MM.1S (cell line): ENCODE data around the gene FCHO2.
"Not testable (repeated sequence)": the region's sequence is repeated elsewhere in the genome, so short reads cannot be mapped to it uniquely, and the experiment has no call there.

ENCODE experiments used
- DNase-seq: peaks from one replicate; pipeline ENCODE4 v3.0.0-alpha.2; 2015
- H2AFZ ChIP-seq: fragments of 300-600 bp; sonication (generic); 2 replicates; pipeline ENCODE4 v1.6.0; 2016; ENCODE audit warnings: antibody characterized with exemption, low read length
- H3F3A ChIP-seq: fragments of 300-600 bp; sonication (generic); 2 replicates; pipeline ENCODE4 v1.6.1; 2016; ENCODE audit warnings: mild to moderate bottlenecking, antibody characterized with exemption, low read length, moderate library complexity, mixed read lengths; ENCODE audit not compliant: insufficient read depth
- H3K27ac ChIP-seq: fragments of 300-600 bp; sonication (generic); 2 replicates; pipeline ENCODE4 v1.5.1; 2016; ENCODE audit warnings: mild to moderate bottlenecking, low read length
- H3K27me3 ChIP-seq: fragments of 300-600 bp; sonication (generic); replicated peaks from 2 replicates; pipeline ENCODE4 v1.6.0; 2016; ENCODE audit warnings: low read length; ENCODE audit not compliant: insufficient read depth
- H3K36me3 ChIP-seq: fragments of 300-600 bp; sonication (generic); replicated peaks from 2 replicates; pipeline ENCODE4 v1.6.1; 2016; ENCODE audit warnings: mild to moderate bottlenecking, low read length, mixed read lengths; ENCODE audit not compliant: insufficient read depth
- H3K4me1 ChIP-seq: fragments of 300-600 bp; sonication (generic); 2 replicates; pipeline ENCODE4 v1.6.1; 2016; ENCODE audit warnings: low read length, mixed read lengths
- H3K4me2 ChIP-seq: fragments of 300-600 bp; sonication (generic); 2 replicates; pipeline ENCODE4 v1.6.0; 2016; ENCODE audit warnings: low read depth, low read length
- H3K4me3 ChIP-seq: fragments of 300-600 bp; sonication (generic); 2 replicates; pipeline ENCODE4 v1.5.1; 2016; ENCODE audit warnings: low read length, mixed read lengths
- H3K79me2 ChIP-seq: fragments of 300-600 bp; sonication (generic); 2 replicates; pipeline ENCODE4 v1.6.1; 2016; ENCODE audit warnings: mixed run types, low read length, mixed read lengths
- H3K9ac ChIP-seq: fragments of 300-600 bp; sonication (generic); 2 replicates; pipeline ENCODE4 v1.6.1; 2016; ENCODE audit warnings: low read length, mixed read lengths
- H3K9me2 ChIP-seq: fragments of 300-600 bp; sonication (generic); replicated peaks from 2 replicates; pipeline ENCODE4 v1.6.1; 2016; ENCODE audit warnings: mild to moderate bottlenecking, low read length, mixed read lengths; ENCODE audit not compliant: insufficient read depth
- H3K9me3 ChIP-seq: fragments of 300-600 bp; sonication (generic); replicated peaks from 2 replicates; pipeline ENCODE4 v1.6.1; 2016; ENCODE audit warnings: mild to moderate bottlenecking, low read length, mixed read lengths; ENCODE audit not compliant: insufficient read depth
- H4K20me1 ChIP-seq: fragments of 300-600 bp; sonication (generic); 2 replicates; pipeline ENCODE4 v1.6.1; 2016; ENCODE audit warnings: mild to moderate bottlenecking, low read length, moderate library complexity, mixed read lengths; ENCODE audit not compliant: insufficient read depth
- CTCF ChIP-seq: fragments of 300-600 bp; sonication (generic); IDR thresholded peaks from 2 replicates; pipeline ENCODE4 v1.5.1; 2016; ENCODE audit warnings: antibody characterized with exemption, low read length, mixed read lengths
- EZH2 ChIP-seq: fragments of 300-600 bp; sonication (generic); optimal IDR thresholded peaks from 2 replicates; pipeline ENCODE3; 2017; ENCODE audit warnings: low read depth, mild to moderate bottlenecking, antibody characterized with exemption, low read length, mixed read lengths
- EZH2phosphoT487 ChIP-seq: fragments of 300-600 bp; sonication (generic); IDR thresholded peaks from 2 replicates; pipeline ENCODE4 v1.6.1; 2018; ENCODE audit warnings: antibody characterized with exemption, low read length

The FCHO2 gene

GRCh38 chr5:73007051-73007450 is 51.2 kb downstream of the FCHO2 start:
- H3K36me3 ChIP-seq: no peaks in the 10 kb centered on the region
- H3K4me3 ChIP-seq: no peak overlapping the region
- no peaks in the 10 kb centered on the region for H3F3A ChIP-seq
- no peak overlapping the region for H3K27ac ChIP-seq
- H3K4me1 ChIP-seq: no peaks in the 10 kb centered on the region
- no peaks in the 10 kb centered on the region for H4K20me1 ChIP-seq
- H3K9me3 ChIP-seq: no peaks in the 10 kb centered on the region
- TF ChIP-seq EZH2phosphoT487 (no peak), EZH2 (no peak), CTCF (no peak)
- H3K9me2 ChIP-seq: no peaks in the 10 kb centered on the region
- no peaks in the 10 kb centered on the region for H3K27me3 ChIP-seq
- no peak overlapping the region for H2AFZ ChIP-seq
- H3K79me2 ChIP-seq: no peaks in the 10 kb centered on the region
- H3K9ac ChIP-seq: no peak overlapping the region
- no peak for DNase-seq
- H3K4me2 ChIP-seq: no peak overlapping the region

- H3K9ac ChIP-seq: no peak overlapping the region
- DNase-seq: no peak
Observed at GRCh38 chr5:73008831-73009230, 53.0 kb downstream of the FCHO2 start.

GRCh38 chr5:73011612-73012011 is 55.8 kb downstream of the FCHO2 start:
- H4K20me1 ChIP-seq, DNase-seq, H3K4me3 ChIP-seq, H3K9ac ChIP-seq, H3K9me3 ChIP-seq, H3K27me3 ChIP-seq, H3K79me2 ChIP-seq, H3K36me3 ChIP-seq, H3K27ac ChIP-seq, H3K9me2 ChIP-seq, H2AFZ ChIP-seq, H3K4me2 ChIP-seq, H3K4me1 ChIP-seq, H3F3A ChIP-seq: not testable (repeated sequence)

More at GRCh38 chr5:73008831-73009230, 53.0 kb downstream of the FCHO2 start:
- Histone ChIP-seq H4K20me1 (no peaks in the 10 kb centered on the region), H3K36me3 (no peaks in the 10 kb centered on the region), H3K9me2 (no peaks in the 10 kb centered on the region), H2AFZ (no peak overlapping the region), H3F3A (no peaks in the 10 kb centered on the region), H3K27ac (no peak overlapping the region), H3K4me2 (no peak overlapping the region), H3K9me3 (no peaks in the 10 kb centered on the region), H3K79me2 (no peaks in the 10 kb centered on the region), H3K4me3 (no peak overlapping the region), H3K27me3 (no peaks in the 10 kb centered on the region), H3K4me1 (no peaks in the 10 kb centered on the region)
- TF ChIP-seq EZH2: no peak
- no peak for TF ChIP-seq EZH2phosphoT487
- TF ChIP-seq CTCF: no peak

DNA sequence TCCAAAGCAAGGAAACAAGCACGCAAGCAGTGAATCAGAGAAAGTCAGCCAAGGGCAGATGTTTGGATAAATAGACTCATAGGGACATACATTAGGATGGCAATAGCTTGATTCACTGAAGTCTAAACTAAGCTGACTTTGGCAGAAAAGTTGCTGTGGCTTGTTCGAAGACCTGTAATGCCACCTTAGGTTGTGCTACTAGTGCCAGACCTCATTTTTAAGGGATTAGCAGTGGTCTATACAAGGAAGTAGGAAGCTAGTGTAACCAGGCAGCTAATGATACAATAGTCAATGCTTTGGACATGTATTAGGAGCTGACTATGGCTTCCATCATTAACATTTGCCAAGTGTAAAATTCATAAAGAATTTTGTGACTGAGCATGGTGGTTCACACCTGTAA is 63.1 kb downstream of the FCHO2 start:
- Histone ChIP-seq H3K9me3 (no peaks in the 10 kb centered on the region), H3K27me3 (no peaks in the 10 kb centered on the region), H3K4me1 (no peaks in the 10 kb centered on the region), H2AFZ (no peak overlapping the region), H3K9me2 (no peaks in the 10 kb centered on the region), H3F3A (no peaks in the 10 kb centered on the region), H3K36me3 (no peaks in the 10 kb centered on the region), H3K27ac (no peak overlapping the region), H4K20me1 (no peaks in the 10 kb centered on the region), H3K4me3 (no peak overlapping the region), H3K9ac (no peak overlapping the region), H3K4me2 (no peak overlapping the region), H3K79me2 (no peaks in the 10 kb centered on the region)
- DNase-seq: no peak
- no peak for TF ChIP-seq CTCF
- TF ChIP-seq EZH2: no peak
- TF ChIP-seq EZH2phosphoT487: no peak
